ENCODE data around the gene KIF20B. TPM values are rescaled to one million over a fixed set of nuclear protein-coding genes. Genes with fewer than 3 reads are reported as not detected.

KIF20B gene
- total RNA-seq, 2 experiments from 2014 or later, result 17.1 to 18.4 TPM

DNA sequence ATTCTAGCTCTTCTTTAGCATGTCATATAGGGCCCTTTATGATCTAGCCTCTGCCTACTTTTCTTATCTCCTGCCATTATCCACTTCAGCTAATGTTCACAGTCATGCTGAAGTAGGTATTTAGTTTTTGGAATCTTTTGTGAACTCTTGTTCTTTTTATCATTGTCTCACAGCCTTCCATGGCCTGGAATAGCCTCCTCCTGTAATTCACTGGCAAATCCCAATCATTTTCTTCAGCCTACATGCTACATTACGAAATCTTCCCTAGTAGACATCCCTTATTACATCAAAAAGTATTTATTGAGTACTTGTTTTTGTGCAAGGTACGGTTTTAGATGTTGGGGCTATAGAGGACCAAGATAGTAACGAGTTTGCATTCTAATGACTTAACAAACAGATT lies 3.4 kb upstream of the KIF20B start:
- peaks cover 23% of the 10 kb centered on the region for H3K4me1 Mint-ChIP-seq (ENCODE audit: low read depth)
- TF ChIP-seq, protein P1, sequence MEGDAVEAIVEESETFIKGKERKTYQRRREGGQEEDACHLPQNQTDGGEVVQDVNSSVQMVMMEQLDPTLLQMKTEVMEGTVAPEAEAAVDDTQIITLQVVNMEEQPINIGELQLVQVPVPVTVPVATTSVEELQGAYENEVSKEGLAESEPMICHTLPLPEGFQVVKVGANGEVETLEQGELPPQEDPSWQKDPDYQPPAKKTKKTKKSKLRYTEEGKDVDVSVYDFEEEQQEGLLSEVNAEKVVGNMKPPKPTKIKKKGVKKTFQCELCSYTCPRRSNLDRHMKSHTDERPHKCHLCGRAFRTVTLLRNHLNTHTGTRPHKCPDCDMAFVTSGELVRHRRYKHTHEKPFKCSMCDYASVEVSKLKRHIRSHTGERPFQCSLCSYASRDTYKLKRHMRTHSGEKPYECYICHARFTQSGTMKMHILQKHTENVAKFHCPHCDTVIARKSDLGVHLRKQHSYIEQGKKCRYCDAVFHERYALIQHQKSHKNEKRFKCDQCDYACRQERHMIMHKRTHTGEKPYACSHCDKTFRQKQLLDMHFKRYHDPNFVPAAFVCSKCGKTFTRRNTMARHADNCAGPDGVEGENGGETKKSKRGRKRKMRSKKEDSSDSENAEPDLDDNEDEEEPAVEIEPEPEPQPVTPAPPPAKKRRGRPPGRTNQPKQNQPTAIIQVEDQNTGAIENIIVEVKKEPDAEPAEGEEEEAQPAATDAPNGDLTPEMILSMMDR (IDR thresholded peaks at IDR 0.05), result no peak
- DNase-seq (no peak), ATAC-seq (ENCODE audit: poor library complexity) (no peak)
- no peak overlapping the region for H3K4me3 ChIP-seq (ENCODE audit: low read length)
- H3K27ac Mint-ChIP-seq, result no peak overlapping the region
- H3K4me1 ChIP-seq (ENCODE audit: insufficient read depth, low read length), result peaks cover 9% of the 10 kb centered on the region
- H3K36me3 ChIP-seq (ENCODE audit: insufficient read depth, low read length), result no peaks in the 10 kb centered on the region
- intact Hi-C loops (cut with DNase I, micrococcal nuclease), result no loop called here
- no peaks in the 10 kb centered on the region for H3K27me3 Mint-ChIP-seq
- H3K27ac ChIP-seq (ENCODE audit: low read depth in 1 of 2, low read length in 2 of 2), result no peak overlapping the region
- no peak overlapping the region for H3K4me3 Mint-ChIP-seq
- no peaks in the 10 kb centered on the region for H3K27me3 ChIP-seq (ENCODE audit: control insufficient read depth in 1 of 2, insufficient read depth in 2 of 2, low read length in 2 of 2)
- POLR2A ChIA-PET, result no interaction called here
- H3K9me3 Mint-ChIP-seq, result no peaks in the 10 kb centered on the region
- CTCF ChIA-PET, result no interaction called here
- H3K36me3 Mint-ChIP-seq (ENCODE audit: low read depth), result peaks cover 8% of the 10 kb centered on the region
- no peaks in the 10 kb centered on the region for H3K9me3 ChIP-seq (ENCODE audit: control insufficient read depth in 1 of 2, insufficient read depth in 1 of 2, low read length in 2 of 2)

DNA sequence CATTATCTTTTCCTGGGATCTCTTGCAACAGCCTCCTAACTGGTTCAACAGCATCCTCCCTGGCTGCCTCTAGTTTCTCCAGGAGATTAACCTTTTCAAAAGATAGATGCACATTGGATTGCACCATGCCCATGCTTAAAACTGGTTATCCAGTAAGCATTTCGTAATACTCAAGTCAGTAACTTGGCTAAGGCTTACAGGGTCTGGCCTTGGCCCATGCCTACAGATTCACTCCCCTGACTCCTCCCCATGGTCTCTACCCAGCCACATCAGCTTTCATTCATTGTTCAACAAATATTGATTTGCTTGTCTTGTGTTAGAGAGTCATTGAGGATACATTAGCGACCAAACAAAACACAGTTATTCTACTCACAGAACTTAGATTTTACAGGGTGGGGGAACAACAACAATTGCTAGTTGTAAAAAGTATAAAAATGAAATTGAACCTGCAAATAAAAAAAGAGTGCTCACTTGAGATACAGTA lies 1.8 kb upstream of the KIF20B start:
- H3K27ac Mint-ChIP-seq, result no peak overlapping the region
- H3K27ac ChIP-seq (ENCODE audit: low read depth in 1 of 2, low read length in 2 of 2), result no peak overlapping the region

GRCh38 chr10:89700923-89701241 lies 508 bp upstream of the KIF20B start:
- Histone ChIP-seq H3K4me1 (ENCODE audit: insufficient read depth, low read length) (peaks cover 9% of the 10 kb centered on the region), H3K36me3 (ENCODE audit: insufficient read depth, low read length) (no peaks in the 10 kb centered on the region), H3K9me3 (ENCODE audit: control insufficient read depth in 1 of 2, insufficient read depth in 1 of 2, low read length in 2 of 2) (no peaks in the 10 kb centered on the region), H3K27me3 (ENCODE audit: control insufficient read depth in 1 of 2, insufficient read depth in 2 of 2, low read length in 2 of 2) (no peaks in the 10 kb centered on the region), H3K27ac (ENCODE audit: low read depth in 1 of 2, low read length in 2 of 2) (peak overlapping the region; percentile 73 to 78), H3K4me3 (ENCODE audit: low read length) (peak overlapping the region; percentile 87)
- Mint-ChIP-seq H3K27ac (peak overlapping the region; percentile 99), H3K27me3 (no peaks in the 10 kb centered on the region), H3K36me3 (ENCODE audit: low read depth) (peaks cover 8% of the 10 kb centered on the region), H3K9me3 (no peaks in the 10 kb centered on the region), H3K4me1 (ENCODE audit: low read depth) (peaks cover 38% of the 10 kb centered on the region), H3K4me3 (peak overlapping the region; percentile 97)
- DNase-seq (no peak), ATAC-seq (ENCODE audit: poor library complexity) (no peak)
- intact Hi-C loops (cut with DNase I, micrococcal nuclease), result loop anchor here (1.0 to 10.0 kb wide), 10 partner anchors 56 to 1886 kb away; partner anchors contain the start of genes LIPA (in 2 of the 2), ATAD1 (in 1 of the 2), IFIT5 (in 1 of the 2) and PANK1 (in 1 of the 2)
- TF ChIP-seq, protein P1 (IDR thresholded peaks at IDR 0.05), result no peak
- POLR2A ChIA-PET, result interaction anchor here (0.9 to 2.1 kb wide), 20 partner anchors 9 to 1171 kb away, joined by 3 to 29 read pairs (median 4); partner anchors contain the start of genes FAS, IFIT2, IFIT5 and LIPA
- CTCF ChIA-PET, result interaction anchor here (0.5 to 0.9 kb wide), 4 partner anchors 16 to 719 kb away, joined by 3 to 7 read pairs (median 4); no protein-coding TSS in a partner anchor

More for the DNA sequence above, 1.8 kb upstream of the KIF20B start:
- no peak overlapping the region for H3K4me3 ChIP-seq (ENCODE audit: low read length)
- no peaks in the 10 kb centered on the region for H3K36me3 ChIP-seq (ENCODE audit: insufficient read depth, low read length)
- Mint-ChIP-seq H3K4me1 (ENCODE audit: low read depth) (peaks cover 28% of the 10 kb centered on the region), H3K4me3 (peak overlapping the region; percentile 69), H3K9me3 (no peaks in the 10 kb centered on the region), H3K36me3 (ENCODE audit: low read depth) (peaks cover 8% of the 10 kb centered on the region), H3K27me3 (no peaks in the 10 kb centered on the region)
- ATAC-seq (ENCODE audit: poor library complexity), result no peak
- POLR2A ChIA-PET, result no interaction called here
- no peaks in the 10 kb centered on the region for H3K9me3 ChIP-seq (ENCODE audit: control insufficient read depth in 1 of 2, insufficient read depth in 1 of 2, low read length in 2 of 2)
- CTCF ChIA-PET, result no interaction called here
- H3K4me1 ChIP-seq (ENCODE audit: insufficient read depth, low read length), result peaks cover 9% of the 10 kb centered on the region
- no peak for DNase-seq
- intact Hi-C loops (cut with DNase I, micrococcal nuclease), result loop anchor here (2.0 to 10.0 kb wide), 9 partner anchors 55 to 1885 kb away; partner anchors contain the start of genes LIPA (in 2 of the 2), ATAD1 (in 1 of the 2), IFIT5 (in 1 of the 2) and PANK1 (in 1 of the 2)
- TF ChIP-seq, protein P1 (IDR thresholded peaks at IDR 0.05), result no peak
- no peaks in the 10 kb centered on the region for H3K27me3 ChIP-seq (ENCODE audit: control insufficient read depth in 1 of 2, insufficient read depth in 2 of 2, low read length in 2 of 2)

Data from CD4-positive, alpha-beta T cell (primary cell).